Hindlimb muscle (tissue), 1 donor: ENCODE results near the gene RSAD2. TPM values are rescaled to one million over a fixed set of nuclear protein-coding genes. Genes with fewer than 3 reads are reported as not detected.
"Not testable (repeated sequence)": the region's sequence is repeated elsewhere in the genome, so short reads cannot be mapped to it uniquely, and the experiment has no call there.

Experiments used
- DNase-seq: peaks from one replicate; pipeline ENCODE4 v3.0.0-alpha.2; 2013
- polyA plus RNA-seq: library from polyadenylated mRNA; unstranded; fragments of 120-200 nt; gene quantifications from one replicate; pipeline ENCODE4 v1.2.1, GENCODE V29; 2013; ENCODE audit not compliant: insufficient read length

Gene RSAD2
- polyA plus RNA-seq, 1 donor: 4.1 TPM

DNA sequence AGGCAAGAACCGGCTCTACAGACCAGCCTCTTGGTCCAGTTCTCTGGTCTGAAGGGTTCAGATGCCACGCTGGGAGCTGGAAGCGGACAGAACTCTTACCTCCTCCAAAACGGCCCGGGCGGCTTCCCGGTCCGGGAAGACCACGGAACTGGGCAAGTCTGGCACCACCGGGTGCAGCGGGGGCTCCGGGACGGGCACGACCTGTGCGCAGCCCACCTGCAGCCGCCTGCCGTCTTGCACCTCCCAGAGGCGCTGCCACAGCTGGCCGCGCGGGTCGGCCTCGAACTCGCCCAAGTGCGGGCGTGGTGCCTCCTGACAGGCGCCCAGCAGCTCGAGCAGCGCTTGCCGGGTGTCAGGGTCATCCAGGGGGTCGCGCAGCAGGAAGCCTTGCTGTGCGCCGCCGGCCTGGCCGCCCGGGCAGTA is 12.6 kb upstream of the RSAD2 start:
- DNase-seq: peak; percentile 31

DNA sequence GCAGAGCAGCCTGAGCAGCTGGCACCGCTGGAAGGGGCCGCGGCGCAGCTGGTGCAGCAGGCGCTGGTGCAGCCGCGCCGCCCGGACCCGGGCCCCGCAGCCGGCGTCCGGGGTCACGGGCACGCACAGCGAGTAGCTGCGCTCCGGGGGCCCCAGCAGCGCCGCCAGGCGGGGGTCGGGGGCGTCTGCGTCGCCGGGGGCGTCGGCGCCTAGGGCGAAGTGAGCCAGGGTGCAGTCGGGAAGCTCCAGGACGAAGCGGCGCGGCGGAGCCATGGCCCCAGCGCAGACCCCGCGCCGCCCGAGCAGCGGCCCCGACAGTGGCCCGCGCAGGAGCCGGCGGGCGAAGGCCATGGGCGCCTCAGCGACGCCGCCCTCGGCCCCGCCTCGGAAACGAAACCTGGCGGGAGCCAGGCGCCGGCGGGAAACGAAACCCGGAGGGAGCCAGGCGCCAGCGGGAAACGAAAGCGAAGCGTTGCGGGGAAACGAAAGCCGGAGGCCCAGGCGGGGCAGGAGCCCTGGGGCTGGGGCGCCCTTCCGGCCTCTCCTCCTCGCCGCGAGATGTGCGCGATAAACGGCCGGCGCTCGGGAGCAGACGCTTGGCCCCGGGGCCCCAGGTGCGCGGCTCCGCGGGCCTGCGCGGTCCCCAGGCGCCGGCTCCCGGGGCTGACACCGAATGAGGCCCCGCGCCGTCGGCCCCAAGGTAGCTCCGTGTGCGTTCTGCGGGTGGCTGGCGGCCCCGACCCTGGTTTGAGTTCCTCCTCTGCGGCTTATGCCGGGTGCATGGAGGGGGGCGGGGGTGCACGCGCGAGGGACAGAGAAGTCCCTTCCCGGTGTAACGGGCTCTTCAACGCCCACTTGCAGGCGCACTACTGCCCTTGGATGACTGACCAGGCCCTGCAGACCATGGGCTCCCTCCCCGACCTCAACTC is 12.0 kb upstream of the RSAD2 start, which contains the start of gene CMPK2:
Gene CMPK2, minus strand, starts transcription at position 562 of the 929 bp plus-strand sequence. Its CDS starts 211 bp downstream, at position 351.
- peak; percentile 71 for DNase-seq

DNA sequence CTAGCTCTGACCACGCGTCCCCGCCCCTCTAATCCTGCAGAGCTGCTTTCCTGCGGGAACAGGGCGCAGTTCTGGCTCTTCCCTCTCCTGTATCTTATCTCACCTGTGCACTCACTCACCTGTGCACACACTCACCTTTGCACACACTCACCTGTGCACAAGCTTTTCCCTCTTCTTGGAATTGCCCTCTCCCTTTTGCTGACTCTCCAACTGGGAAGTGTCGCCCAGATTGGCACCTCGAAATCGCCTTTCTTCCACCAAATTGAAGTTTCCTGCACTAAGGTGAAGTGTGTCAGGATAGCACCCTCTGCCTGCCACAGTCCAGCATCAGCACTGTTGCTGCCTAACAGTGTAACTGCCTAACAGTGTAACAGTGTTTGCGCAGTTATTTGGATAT is 11.3 kb upstream of the RSAD2 start:
- no peak for DNase-seq

DNA sequence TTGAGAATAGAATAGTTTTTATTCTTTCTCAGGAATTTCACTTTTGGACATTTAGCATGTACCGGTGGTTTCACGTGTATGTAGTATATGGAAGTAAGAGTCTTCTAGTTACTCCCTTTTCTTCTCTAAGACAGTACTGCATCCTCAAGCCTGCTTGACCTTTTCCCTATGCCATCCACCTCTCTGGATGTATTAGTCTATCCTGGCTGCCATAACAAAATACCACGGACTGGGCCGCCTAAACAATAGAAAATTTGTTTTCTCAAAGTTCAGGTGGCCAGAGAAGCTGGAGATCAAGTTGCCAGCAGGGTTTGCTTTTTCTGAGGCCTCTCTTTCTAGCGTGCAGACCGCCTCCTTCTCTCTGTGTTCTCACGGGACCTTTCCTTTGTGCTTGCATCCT is 10.6 kb upstream of the RSAD2 start:
- DNase-seq: no peak

DNA sequence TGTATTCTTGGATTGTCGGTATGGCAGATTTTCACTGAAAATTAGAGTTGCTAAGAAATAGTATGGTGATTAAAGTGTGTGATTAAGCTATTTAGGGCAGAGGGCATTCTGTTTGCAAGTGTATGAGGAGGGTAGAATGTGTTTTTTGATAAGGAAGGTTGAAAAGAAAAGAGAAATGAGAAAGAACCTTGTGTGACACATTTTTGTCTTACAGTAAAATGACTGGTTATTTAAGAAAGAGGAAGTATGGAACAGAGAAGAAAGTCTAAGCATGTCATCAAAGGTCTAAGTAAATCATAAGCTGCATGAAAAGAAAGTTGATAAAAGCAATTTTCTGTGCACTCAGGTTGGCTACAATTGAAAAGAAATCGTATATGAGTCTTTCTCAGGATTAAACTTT is 5.2 kb upstream of the RSAD2 start:
- DNase-seq: no peak

DNA sequence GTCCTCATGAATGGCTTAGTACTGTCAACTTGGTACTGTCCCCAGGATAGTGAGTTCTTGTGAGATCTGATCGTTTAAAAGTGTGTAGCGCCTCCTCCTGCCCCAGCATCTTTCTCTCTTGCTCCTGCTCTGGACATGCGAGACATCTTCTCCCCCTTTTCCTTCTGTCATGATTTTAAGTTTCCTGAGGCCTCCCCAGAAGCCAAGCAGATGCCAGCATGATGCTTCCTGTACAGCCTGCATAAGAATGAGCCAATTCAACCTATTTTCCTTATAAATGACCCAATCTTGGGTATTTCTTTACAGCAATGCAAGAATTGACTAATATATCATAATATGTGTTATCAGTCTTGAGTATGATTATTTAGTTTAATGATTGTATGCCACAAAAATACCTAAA is 3.5 kb upstream of the RSAD2 start:
- no peak for DNase-seq

DNA sequence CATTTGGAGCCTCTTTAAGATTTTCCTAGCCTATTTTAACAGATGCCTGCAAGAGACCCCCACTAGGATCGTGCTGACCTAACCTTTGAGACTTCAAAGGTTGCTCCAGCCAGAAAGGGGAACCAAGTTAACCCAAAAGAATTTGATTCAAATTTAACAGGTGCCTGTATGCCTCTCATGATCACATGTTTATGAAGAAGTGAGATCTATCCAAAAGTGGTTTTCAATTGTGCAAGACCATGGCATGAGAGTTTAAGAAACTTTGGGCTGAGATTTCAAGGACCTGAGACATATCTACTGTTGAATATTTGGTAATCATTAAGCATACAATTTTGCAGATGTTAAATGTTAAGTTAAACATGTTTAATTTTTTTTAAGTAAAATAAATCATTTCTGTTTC is 1.3 kb upstream of the RSAD2 start:
- no peak for DNase-seq

DNA sequence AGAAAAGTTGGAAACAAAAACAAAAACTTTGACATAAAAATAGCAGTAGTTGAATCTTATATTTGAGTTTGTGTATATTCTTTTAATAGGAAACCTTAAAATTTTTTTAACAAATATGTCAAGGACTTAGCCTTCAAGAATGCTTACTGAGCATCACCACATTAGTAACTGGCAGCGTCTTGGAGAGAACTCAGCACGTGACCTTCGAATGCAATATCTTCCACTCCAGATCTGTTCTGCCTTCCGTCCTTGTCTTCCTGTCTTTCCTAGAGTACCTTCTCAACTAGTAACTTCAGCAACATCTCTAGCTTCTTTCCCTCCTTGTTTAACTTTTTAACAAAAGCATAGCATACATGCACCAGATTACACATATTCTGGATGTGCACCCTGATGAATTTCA is 972 bp downstream of the RSAD2 start:
- DNase-seq: no peak

DNA sequence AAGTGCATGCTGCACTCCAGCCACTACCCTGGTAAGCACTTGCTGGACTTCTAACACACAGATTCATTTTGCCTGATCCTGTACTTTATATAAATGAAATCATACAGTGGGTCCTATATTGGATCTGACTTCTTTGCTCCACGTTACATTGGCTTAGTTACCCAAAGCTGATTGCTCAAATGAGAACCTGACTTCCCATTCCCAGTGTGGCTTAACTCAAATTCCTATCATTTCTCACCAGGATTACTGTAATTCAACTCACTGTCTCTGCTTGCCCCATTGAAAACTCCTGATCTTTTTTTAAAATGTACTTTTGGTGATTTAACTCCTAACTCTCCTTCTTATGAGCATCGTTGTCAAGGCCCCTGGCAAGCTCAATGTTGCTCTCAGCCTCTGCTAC is 1.4 kb downstream of the RSAD2 start:
- no peak for DNase-seq

DNA sequence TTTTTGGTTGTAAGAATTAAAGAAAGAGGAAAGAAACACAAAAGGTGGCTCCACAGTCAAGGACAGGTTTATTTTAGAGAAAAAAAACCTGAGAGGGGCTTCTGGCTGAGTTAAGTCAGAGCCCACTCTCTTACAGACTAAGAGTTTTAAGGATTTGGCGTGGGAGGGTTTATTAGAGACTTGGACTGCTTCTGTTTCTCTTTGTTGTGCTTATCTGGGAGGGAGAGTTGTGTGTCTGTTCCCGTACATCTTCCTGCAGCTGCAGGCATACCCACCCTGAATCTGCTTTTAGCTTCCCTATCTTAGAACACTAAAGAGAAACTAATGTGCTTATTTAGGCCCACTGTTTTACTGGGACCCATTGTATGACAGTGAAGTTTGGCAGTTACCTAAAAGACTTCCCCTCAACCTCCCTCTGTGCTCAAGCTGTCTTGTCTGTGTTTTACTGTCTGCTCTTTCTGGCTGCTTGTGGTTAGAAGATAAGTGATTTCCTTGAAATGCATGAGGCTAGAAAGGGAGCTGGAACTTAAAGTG is 2.7 kb downstream of the RSAD2 start:
- DNase-seq: no peak

DNA sequence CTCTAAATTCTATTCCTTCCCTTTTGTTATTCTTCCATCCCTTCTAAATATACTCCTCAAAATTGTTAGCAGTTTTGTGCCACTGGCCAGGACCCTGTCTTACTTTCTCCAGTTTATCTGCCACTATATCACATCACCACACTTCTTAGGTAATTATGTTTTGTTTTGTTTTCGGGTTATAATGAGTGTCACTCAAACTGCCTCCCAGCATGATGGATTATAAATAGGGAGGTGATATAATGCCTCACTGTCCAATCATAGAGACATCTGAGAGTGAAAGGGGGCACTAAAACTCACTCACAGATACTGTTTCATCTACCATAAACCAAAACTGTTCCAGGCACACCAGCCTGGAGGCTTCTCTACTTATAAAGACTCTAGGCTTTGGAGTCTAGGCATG is 3.5 kb downstream of the RSAD2 start:
- DNase-seq: no peak

DNA sequence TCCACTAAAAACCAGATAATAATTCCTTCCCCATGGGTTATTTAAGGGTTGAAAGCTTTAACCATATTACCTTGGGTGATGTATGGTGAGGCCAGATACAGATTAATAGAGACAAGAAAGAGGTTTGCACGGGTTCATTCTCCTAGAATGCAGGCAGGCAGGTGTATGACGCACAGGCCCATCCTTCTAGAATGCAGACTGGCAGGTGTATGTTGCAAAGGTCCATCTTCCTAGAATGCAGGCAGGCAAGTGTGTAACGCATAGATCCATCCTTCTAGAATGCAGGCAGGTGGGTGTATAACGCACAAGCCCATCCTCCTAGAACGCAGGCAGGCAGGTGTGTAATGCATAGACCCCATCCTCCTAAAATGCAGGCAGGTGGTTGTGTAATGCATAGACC is 3.9 kb downstream of the RSAD2 start:
- DNase-seq: no peak

DNA sequence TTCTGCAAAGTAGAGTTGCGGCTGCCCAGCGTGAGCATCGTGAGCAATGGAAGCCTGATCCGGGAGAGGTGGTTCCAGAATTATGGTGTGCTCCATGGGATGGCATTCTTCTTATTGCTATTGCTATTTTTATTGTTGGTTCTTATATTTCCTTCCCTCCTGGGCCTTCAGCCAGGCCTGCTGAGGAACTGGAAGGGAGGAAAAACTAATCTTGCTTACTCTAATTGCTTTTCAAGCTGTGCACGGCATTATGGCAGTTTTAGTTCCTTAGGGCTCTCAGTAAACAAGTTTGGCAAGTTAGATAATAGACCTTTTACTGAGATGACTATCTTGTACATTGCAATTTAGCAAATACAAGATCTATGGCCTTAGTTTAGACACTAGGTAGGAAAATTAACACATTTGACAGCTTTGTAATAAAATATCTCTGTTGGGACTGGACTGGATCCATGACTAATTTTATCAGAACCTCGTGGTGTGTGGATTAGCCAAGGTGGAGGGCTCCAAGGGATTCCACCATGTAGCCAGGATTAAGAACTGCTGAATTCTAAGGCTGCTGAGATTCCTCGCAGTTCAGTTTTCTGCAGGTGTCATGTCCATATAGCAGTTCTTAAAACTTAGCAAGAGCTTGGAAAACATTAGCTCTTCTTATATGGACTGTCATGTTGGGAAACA is 6.0 kb downstream of the RSAD2 start:
- peak; percentile 66 for DNase-seq

DNA sequence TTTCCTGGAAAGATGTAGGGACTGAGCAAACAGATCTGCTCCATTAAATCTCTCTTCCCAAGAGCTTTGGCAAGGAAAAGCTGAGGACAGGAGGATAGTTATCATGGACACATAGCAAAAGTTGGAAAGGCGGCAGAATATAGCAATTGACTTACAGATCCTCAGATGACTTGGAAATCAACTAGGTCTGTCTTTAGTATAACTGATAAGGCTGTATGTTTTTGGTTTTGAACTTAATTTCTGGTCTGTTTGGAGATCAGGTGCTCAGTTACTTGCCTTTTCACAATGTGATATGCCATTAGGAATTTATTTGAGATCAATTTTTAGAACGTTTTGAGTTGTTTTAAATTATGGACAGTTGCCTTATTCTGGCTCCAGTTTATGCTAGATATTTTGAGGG is 8.0 kb downstream of the RSAD2 start:
- no peak for DNase-seq

DNA sequence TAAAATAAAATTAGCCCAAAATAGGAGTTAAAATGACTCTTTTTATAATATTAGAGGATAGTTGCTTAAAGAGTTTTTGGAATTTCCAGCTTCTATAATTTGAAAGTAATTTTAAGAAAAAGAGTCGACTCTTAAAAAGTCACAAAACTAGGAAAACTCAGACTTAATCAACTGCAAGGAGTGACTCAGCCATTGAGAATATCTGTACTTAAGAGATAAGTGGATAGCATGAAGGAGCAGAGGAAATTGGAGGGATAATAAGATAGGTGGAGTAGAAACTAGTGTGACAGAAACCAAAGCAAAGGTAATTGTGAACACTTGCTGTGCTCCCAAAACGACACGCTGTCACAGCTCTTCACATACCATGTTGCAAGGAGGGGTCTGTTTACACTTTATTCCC is 8.4 kb downstream of the RSAD2 start:
- no peak for DNase-seq

DNA sequence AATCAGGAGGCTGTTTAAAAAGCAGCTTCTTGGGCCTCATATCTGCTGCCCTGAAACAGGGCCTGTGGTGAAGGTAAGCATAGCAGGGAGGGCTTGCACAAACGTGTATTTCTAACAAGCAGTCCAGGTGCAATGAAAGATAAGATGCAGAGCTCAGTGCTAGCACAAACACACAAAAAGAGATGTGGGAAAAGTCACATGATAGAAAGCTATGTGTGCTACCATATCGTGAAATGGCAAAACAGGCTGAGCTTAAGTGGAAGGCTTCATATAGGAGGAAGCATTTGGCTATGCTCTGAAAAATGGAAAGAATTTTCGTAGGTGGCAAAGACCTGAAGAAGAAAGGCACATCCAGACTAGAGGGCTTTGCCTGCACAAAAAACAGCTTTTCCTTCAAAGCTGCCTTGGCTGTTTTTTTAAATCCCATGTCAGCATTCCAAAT is 10.2 kb downstream of the RSAD2 start:
- DNase-seq: no peak

DNA sequence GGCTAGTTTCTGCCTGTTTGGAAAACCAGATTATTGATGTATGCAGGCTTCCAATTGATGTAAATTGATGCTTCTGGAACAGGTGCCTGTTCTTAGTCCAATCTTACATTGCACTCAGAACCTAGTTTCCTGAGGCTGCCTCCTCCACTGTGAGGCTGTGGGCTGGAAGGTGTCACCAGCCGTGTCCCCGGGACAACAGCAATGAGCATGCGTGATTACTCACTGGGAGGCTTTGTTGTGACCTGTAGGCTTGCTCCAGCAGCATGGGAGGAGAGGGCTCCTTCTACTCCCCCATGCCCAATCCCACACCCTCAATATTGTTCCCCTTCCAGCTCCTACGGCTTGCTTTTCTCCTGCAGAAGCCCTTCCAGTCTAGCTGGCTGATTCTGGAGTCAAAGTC is 11.1 kb downstream of the RSAD2 start:
- no peak for DNase-seq

DNA sequence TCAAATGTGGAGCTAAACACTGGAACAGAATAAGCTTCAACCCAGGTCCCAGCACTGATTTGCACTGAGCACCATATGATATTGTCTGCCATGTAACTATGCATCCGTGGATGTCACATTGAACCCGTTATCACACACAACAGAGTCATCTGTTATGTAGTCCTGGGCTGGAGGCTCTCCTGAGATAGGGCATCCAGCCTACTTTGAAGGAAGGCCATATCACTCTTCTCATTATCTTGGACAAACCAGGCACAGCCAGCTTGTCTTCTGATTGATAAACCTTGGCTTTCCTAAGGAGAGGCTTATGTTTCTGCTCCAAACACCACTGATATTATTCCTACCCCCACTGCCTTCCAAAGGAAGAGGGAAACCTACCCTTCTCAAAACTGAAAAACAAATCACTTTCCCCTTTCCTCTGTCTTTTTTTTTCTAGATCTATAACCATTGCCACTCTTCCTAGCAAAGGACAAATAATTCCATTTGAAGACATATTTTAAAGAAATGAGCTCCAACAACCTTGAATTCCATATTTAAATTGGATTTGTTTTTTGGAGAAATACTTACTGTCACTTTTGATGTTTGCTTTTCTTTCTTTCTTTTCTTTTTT is 16.4 kb downstream of the RSAD2 start:
- DNase-seq: no peak

DNA sequence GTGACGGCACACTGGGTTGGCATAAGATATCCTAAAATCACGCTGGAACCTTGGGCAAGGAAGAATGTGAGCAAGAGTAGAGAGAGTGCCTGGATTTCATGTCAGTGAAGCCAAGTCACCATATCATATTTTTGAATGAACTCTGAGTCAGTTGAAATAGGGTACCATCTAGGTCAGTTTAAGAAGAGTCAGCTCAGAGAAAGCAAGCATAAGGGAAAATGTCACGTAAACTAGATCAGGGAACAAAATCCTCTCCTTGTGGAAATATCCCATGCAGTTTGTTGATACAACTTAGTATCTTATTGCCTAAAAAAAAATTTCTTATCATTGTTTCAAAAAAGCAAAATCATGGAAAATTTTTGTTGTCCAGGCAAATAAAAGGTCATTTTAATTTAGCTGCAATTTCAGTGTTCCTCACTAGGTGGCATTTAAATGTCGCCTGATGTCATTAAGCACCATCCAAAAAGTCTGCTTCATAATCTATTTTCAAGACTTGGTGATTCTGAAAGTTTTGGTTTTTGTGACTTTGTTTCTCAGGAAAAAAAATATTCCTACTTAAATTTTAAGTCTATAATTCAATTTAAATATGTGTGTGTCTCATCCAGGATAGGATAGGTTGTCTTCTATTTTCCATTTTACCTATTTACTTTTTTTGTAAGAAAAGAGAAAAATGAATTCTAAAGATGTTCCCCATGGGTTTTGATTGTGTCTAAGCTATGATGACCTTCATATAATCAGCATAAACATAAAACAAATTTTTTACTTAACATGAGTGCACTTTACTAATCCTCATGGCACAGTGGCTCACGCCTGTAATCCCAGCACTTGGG is 19.6 kb downstream of the RSAD2 start:
- DNase-seq: peak; percentile 48

DNA sequence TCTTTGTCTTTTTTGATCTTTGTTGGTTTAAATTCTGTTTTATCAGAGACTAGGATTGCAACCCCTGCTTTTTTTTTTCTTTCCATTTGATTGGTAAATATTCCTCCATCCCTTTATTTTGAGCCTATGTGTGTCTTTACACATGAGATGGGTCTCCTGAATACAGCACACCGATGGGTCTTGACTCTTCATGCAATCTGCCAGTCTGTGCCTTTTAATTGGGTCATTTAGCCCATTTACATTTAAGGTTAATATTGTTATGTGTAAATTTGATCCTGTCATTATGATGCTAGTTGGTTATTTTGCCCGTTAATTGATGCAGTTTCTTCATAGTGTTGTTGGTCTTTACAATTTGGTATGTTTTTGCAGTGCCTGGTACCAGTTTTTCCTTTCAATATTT is 25.0 kb downstream of the RSAD2 start:
- DNase-seq: not testable (repeated sequence)

DNA sequence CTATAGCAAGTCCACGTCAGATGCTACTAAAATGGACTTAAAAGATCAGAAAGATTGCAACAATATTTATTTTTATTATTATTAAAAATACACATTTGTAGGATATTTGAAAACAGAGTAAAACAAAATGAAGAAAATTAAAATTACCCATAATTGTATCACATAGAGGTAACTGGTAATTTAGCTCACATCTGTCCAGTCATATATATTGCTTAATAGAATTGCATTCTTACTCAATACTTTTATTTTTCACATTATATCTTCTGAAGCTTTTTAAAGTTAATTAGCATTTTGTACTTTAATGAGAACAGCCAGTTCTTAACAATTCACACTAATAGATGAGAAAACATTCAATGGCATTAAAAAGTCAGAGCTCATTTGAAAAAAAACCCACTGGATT is 28.1 kb downstream of the RSAD2 start:
- DNase-seq: no peak

DNA sequence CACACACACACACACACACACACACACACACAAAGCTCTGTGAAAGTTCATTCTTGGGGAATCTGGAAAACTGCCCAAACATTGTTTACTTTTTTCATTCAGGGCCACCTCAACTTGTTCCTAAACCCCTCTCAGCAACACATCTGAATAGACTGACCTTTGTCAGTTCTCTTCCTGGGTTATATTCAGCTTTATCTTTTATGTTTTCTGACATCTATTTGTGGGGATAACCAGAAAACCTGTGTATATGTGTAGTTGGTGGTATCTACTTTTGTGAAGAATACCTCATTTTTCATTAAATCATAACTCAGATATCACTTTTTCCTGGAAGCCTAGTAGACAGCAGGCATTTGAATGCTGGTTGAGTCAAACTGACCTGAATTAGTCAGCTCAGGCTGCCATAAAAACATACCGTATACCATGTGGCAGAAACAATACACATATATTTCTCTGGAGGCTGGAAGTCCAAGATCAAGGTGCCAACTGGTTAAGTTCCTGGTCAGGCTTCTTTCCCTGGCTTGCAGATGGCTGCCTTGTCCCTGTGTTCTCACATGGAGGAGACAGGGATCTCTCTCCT is 28.7 kb downstream of the RSAD2 start:
- DNase-seq: no peak
